Sigmoid colon (tissue), 7 donors: ENCODE data around the gene ZNF440. TPM values are rescaled to one million over a fixed set of nuclear protein-coding genes. Genes with fewer than 3 reads are reported as not detected.

Source experiments
- DNase-seq: peaks from one replicate; pipeline ENCODE4 v3.0.0-alpha.2; 2019
- H3K27ac ChIP-seq, 4 donors: fragments of 200-600 bp; sonication (generic); one replicate each; pipeline ENCODE4 v1.5.1; 2016 to 2019; ENCODE audit warnings: mild to moderate bottlenecking in 1 of 4
- H3K27me3 ChIP-seq, 3 donors: fragments of 200-600 bp; sonication (generic); one replicate each; pipeline ENCODE4 v1.5.1; 2019; ENCODE audit warnings: mild to moderate bottlenecking in 1 of 3
- H3K36me3 ChIP-seq, 4 donors: fragments of 200-600 bp; sonication (generic); one replicate each; pipeline ENCODE4 v1.5.1; 2016 to 2019
- H3K4me1 ChIP-seq, 4 donors: fragments of 200-600 bp; sonication (generic); one replicate each; pipeline ENCODE4 v1.5.1; 2017 to 2019
- H3K4me3 ChIP-seq, 4 donors: fragments of 200-600 bp; sonication (generic); one replicate each; pipeline ENCODE4 v1.5.1; 2017 to 2019; ENCODE audit warnings: mild to moderate bottlenecking in 2 of 4, moderate library complexity in 1 of 4
- H3K9me3 ChIP-seq, 4 donors: fragments of 200-600 bp in 3 of 4; sonication (generic) in 3 of 4; one replicate each; pipeline versions ENCODE4 v1.5.1 to v1.6.1; 2013 to 2019
- CTCF ChIP-seq, 4 experiments: fragments of 450-650 bp in 3 of 4; fragments of 200-600 bp in 1 of 4; IDR thresholded peaks; one replicate each; pipeline ENCODE4 v1.5.1; 2016 to 2019; ENCODE audit warnings: antibody characterized with exemption in 4 of 4, mild to moderate bottlenecking in 3 of 4, moderate library complexity in 2 of 4
- EP300 ChIP-seq, 4 donors: sonication (generic); formaldehyde crosslinking; IDR thresholded peaks; one replicate each; pipeline ENCODE4 v1.6.1; 2017; ENCODE audit warnings: antibody characterized with exemption in 4 of 4
- POLR2A ChIP-seq, 2 donors: fragments of 450-650 bp; IDR thresholded peaks; one replicate each; pipeline ENCODE4 v1.6.1; 2016; ENCODE audit warnings: antibody characterized with exemption in 2 of 2, mild to moderate bottlenecking in 2 of 2, moderate library complexity in 2 of 2
- POLR2AphosphoS5 ChIP-seq, 4 donors: sonication (generic); formaldehyde crosslinking; IDR thresholded peaks; one replicate each; pipeline ENCODE4 v1.6.1; 2017; ENCODE audit warnings: antibody characterized with exemption in 4 of 4
- WGBS, 2 donors: extraction: QIAGEN DNeasy Blood & Tissue Kit; methylation state at CpG; one replicate each; pipeline ENCODE4 v1.1.7; 2013; 5-methylcytosine and 5-hydroxymethylcytosine counted together
- intact Hi-C: fragments of 100-400 bp; cut with DNase I; formaldehyde crosslinking; loops from one replicate; pipeline ENCODE4 v1.15.1; 2023
- polyA plus RNA-seq, 3 donors: library from polyadenylated mRNA; stranded (reverse); fragments of 200-250 nt; gene quantifications; one replicate each; pipeline ENCODE4 v1.2.3, GENCODE V29; 2013
- total RNA-seq, 4 donors: library from RNA; depleted of rRNA; stranded (reverse); fragments of >200 nt; gene quantifications; one replicate each; pipeline ENCODE4 v1.1.0, GENCODE V29; 2016
- donor health status: healthy with polysubstance abuse.
- donor health status: Bipolar disorder and iron deficiency.
- donor health status: healthy.

Gene ZNF440
- total and polyA plus RNA-seq, 7 donors, result 5.6 to 15.0 (median 9.0) TPM

- Histone ChIP-seq H3K27ac (no peak overlapping the region), H3K27me3 (no peaks in the 10 kb centered on the region), H3K9me3 (no peaks in the 10 kb centered on the region), H3K4me3 (no peak overlapping the region), H3K4me1 (peaks cover 0 to 6% (median 3%) of the 10 kb centered on the region in 4 donors), H3K36me3 (no peaks in the 10 kb centered on the region)
- no peak for DNase-seq
- 16 to 22% methylated on average over 10 of the region's 10 CpGs for WGBS, 2 donors
- intact Hi-C loops, result loop anchor here (1.0 to 5.0 kb wide), 5 partner anchors 41 to 260 kb away; partner anchors contain the start of genes ZNF20 and ZNF491
- TF ChIP-seq CTCF (IDR thresholded peaks at IDR 0.05) (peak; percentile 30 to 79 (median 71)), EP300 (IDR thresholded peaks at IDR 0.05) (no peak), POLR2A (IDR thresholded peaks at IDR 0.05) (no peak)
Measured at GRCh38 chr19:11881151-11881800, 67.2 kb downstream of the ZNF440 start.

GRCh38 chr19:11882606-11883005 is 68.5 kb downstream of the ZNF440 start:
- WGBS, 2 donors, result 49 to 82% methylated on average over 2 of the region's 2 CpGs
- H3K9me3 ChIP-seq, result no peaks in the 10 kb centered on the region
- no peak overlapping the region for H3K4me3 ChIP-seq
- DNase-seq, result no peak
- no peaks in the 10 kb centered on the region for H3K27me3 ChIP-seq
- no peaks in the 10 kb centered on the region for H3K36me3 ChIP-seq
- H3K27ac ChIP-seq, result no peak overlapping the region
- intact Hi-C loops, result loop anchor here (5.0 kb wide), 3 partner anchors 40 to 175 kb away; partner anchors contain the start of gene ZNF491
- TF ChIP-seq CTCF (IDR thresholded peaks at IDR 0.05) (no peak), POLR2AphosphoS5 (IDR thresholded peaks at IDR 0.05) (no peak), POLR2A (IDR thresholded peaks at IDR 0.05) (no peak), EP300 (IDR thresholded peaks at IDR 0.05) (no peak)
- peaks cover 0 to 12% (median 9%) of the 10 kb centered on the region in 4 donors for H3K4me1 ChIP-seq

Other genes starting within 250 kb of the ZNF440 start
- 10 to 100 TPM in 2 of 4 donors, 1 to 10 TPM in 2; 7.6 to 23.5 (median 9.8) TPM for gene ACP5, start 236.6 kb upstream of the ZNF440 start, total RNA-seq
- 100 to 1,000 TPM in 1 of 3 donors, 10 to 100 TPM in 2; 26.4 to 266 (median 54.4) TPM for gene ACP5, start 236.6 kb upstream of the ZNF440 start, polyA plus RNA-seq
- gene ZNF627, start 216.8 kb upstream of the ZNF440 start, total RNA-seq, result 10 to 100 TPM in 3 of 4 donors, 1 to 10 TPM in 1; 7.9 to 13.8 (median 11.9) TPM
- 1 to 10 TPM; 6.2 to 6.7 (median 6.6) TPM for gene ZNF627, start 216.8 kb upstream of the ZNF440 start, polyA plus RNA-seq
- 10 to 100 TPM in 3 of 4 donors, 1 to 10 TPM in 1; 4.1 to 22.8 (median 17.3) TPM for gene ZNF823, start 75.3 kb upstream of the ZNF440 start, total RNA-seq
- gene ZNF823, start 75.3 kb upstream of the ZNF440 start, polyA plus RNA-seq, result 10 to 100 TPM in 1 of 3 donors, 1 to 10 TPM in 2; 4.6 to 12.5 (median 7.8) TPM
- gene ZNF441, start 47.3 kb upstream of the ZNF440 start, total RNA-seq, result 10 to 100 TPM in 1 of 4 donors, 1 to 10 TPM in 3; 8.4 to 10.5 (median 8.8) TPM
- 1 to 10 TPM in 2 of 3 donors, under 1 TPM in 1; 0.92 to 5.7 (median 2.4) TPM for gene ZNF441, start 47.3 kb upstream of the ZNF440 start, polyA plus RNA-seq
- gene ZNF491, start 15.8 kb upstream of the ZNF440 start, total RNA-seq, result 1 to 10 TPM; 3.6 to 6.1 (median 5.1) TPM
- gene ZNF491, start 15.8 kb upstream of the ZNF440 start, polyA plus RNA-seq, result 1 to 10 TPM in 1 of 3 donors, under 1 TPM in 2; 0.46 to 1.0 (median 0.60) TPM
- 1 to 10 TPM; 4.8 to 8.6 (median 6.5) TPM for gene ZNF439, start 34.5 kb downstream of the ZNF440 start, total RNA-seq
- gene ZNF439, start 34.5 kb downstream of the ZNF440 start, polyA plus RNA-seq, result 1 to 10 TPM; 2.4 to 5.9 (median 3.9) TPM
- 10 to 100 TPM in 3 of 4 donors, 1 to 10 TPM in 1; 9.2 to 23.2 (median 18.3) TPM for gene ZNF69, start 73.5 kb downstream of the ZNF440 start, total RNA-seq
- gene ZNF69, start 73.5 kb downstream of the ZNF440 start, polyA plus RNA-seq, result 1 to 10 TPM; 7.6 to 9.6 (median 7.8) TPM
- gene ZNF700, start 110.8 kb downstream of the ZNF440 start, total RNA-seq, result 10 to 100 TPM; 13.7 to 19.7 (median 15.0) TPM
- 10 to 100 TPM in 1 of 3 donors, 1 to 10 TPM in 2; 4.8 to 12.7 (median 5.8) TPM for gene ZNF700, start 110.8 kb downstream of the ZNF440 start, polyA plus RNA-seq
- gene ZNF763, start 150.8 kb downstream of the ZNF440 start, total RNA-seq, result 10 to 100 TPM in 1 of 4 donors, 1 to 10 TPM in 3; 2.3 to 11.9 (median 3.3) TPM
- 1 to 10 TPM; 3.3 to 4.2 (median 3.9) TPM for gene ZNF763, start 150.8 kb downstream of the ZNF440 start, polyA plus RNA-seq
- gene ZNF433, start 221.4 kb downstream of the ZNF440 start, total RNA-seq, result 10 to 100 TPM in 1 of 4 donors, 1 to 10 TPM in 3; 2.5 to 16.9 (median 4.4) TPM
- gene ZNF433, start 221.4 kb downstream of the ZNF440 start, polyA plus RNA-seq, result 1 to 10 TPM; 1.2 to 3.2 (median 2.1) TPM
- gene ZNF878, start 238.7 kb downstream of the ZNF440 start, total RNA-seq, result under 1 TPM in 2 of 4 donors, not detected in 2; 0.49 to 0.54 TPM
- gene ZNF878, start 238.7 kb downstream of the ZNF440 start, polyA plus RNA-seq, result under 1 TPM in 1 of 3 donors, not detected in 2; 0.13 TPM